OCI-LY1 (cell line): Measurements from ENCODE around the gene CEP57.

Experiments used
- EZH2 ChIP-seq: fragments of 200-600 bp; sonication (generic), shearing (Covaris generic); IDR thresholded peaks from 2 replicates; pipeline ENCODE4 v1.8.0; 2017; ENCODE audit warnings: borderline replicate concordance, mixed run types, mild to moderate bottlenecking, antibody characterized with exemption, low read length, moderate library complexity, mixed read lengths
- TF ChIP-seq, protein P1 (sequence below): fragments of 200-600 bp; sonication (generic), shearing (Covaris generic); IDR thresholded peaks from 2 replicates; pipeline ENCODE4 v1.5.1; 2017; ENCODE audit warnings: mild to moderate bottlenecking, antibody characterized with exemption, low read length, moderate library complexity, mixed read lengths

DNA sequence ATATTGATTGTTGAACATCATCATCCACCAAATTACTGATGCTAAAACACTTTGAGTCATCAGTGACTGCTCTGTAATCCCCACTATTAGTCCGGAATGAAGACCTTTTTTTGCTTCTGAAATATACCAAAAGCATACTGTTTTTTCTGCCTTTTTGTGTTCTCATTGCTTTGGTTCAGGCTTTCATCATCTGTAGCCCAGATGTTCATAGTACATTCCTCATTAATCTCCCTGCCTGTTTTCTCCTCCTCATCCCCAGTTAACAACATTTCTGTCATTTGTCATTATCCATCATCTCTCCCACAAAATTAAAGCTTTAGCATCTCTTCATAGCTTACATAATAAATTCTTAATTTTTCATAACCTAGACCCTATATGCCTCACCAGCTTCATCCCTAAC lies 9.2 kb downstream of the CEP57 start:
- TF ChIP-seq, protein P1, sequence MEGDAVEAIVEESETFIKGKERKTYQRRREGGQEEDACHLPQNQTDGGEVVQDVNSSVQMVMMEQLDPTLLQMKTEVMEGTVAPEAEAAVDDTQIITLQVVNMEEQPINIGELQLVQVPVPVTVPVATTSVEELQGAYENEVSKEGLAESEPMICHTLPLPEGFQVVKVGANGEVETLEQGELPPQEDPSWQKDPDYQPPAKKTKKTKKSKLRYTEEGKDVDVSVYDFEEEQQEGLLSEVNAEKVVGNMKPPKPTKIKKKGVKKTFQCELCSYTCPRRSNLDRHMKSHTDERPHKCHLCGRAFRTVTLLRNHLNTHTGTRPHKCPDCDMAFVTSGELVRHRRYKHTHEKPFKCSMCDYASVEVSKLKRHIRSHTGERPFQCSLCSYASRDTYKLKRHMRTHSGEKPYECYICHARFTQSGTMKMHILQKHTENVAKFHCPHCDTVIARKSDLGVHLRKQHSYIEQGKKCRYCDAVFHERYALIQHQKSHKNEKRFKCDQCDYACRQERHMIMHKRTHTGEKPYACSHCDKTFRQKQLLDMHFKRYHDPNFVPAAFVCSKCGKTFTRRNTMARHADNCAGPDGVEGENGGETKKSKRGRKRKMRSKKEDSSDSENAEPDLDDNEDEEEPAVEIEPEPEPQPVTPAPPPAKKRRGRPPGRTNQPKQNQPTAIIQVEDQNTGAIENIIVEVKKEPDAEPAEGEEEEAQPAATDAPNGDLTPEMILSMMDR: no peak
- no peak for TF ChIP-seq EZH2
